Suppressor macrophage treated with lipopolysaccharide for 1 hour (primary cell): ENCODE results near the gene ARHGEF2.
"Not testable (repeated sequence)": the region's sequence is repeated elsewhere in the genome, so short reads cannot be mapped to it uniquely, and the experiment has no call there.

Experiments
- DNase-seq, 3 donors: peaks; one replicate each; pipeline ENCODE4 v3.0.0-alpha.2; 2020 to 2022

ARHGEF2 gene

GRCh38 chr1:155942578-155943141 lies 35.7 kb downstream of the ARHGEF2 start:
- no peak for DNase-seq

- DNase-seq, result no peak
These were observed 36.4 kb downstream of the ARHGEF2 start for GRCh38 chr1:155941845-155942531.

GRCh38 chr1:155940993-155941844 lies 37.1 kb downstream of the ARHGEF2 start, which contains the start of gene RXFP4:
TSS of gene RXFP4 (plus strand) at chr1:155941638. CDS start at chr1:155941710, 72 bp downstream.
- peak in 2 of 3 donors; percentile 35 to 54 for DNase-seq

- DNase-seq, result peak; percentile 57 to 64 (median 63)
These were observed 37.8 kb downstream of the ARHGEF2 start for GRCh38 chr1:155940482-155940992.

- DNase-seq, result peak; percentile 58 to 67 (median 65)
These were observed 40.1 kb downstream of the ARHGEF2 start for GRCh38 chr1:155938220-155938627.

GRCh38 chr1:155934936-155935590 lies 43.3 kb downstream of the ARHGEF2 start:
- DNase-seq, result no peak

GRCh38 chr1:155934097-155934935 lies 44.0 kb downstream of the ARHGEF2 start, which contains the start of gene KHDC4:
TSS of gene KHDC4 (minus strand) at chr1:155934413. CDS start at chr1:155934373, 40 bp downstream.
- DNase-seq, result peak; percentile 97 to 99 (median 99)

- no peak for DNase-seq
These were observed 44.7 kb downstream of the ARHGEF2 start for GRCh38 chr1:155933591-155934096.

GRCh38 chr1:155932487-155932886 lies 45.9 kb downstream of the ARHGEF2 start:
- DNase-seq, result no peak

- no peak for DNase-seq
These were observed 46.3 kb downstream of the ARHGEF2 start for GRCh38 chr1:155932081-155932480.

- DNase-seq, result no peak
These were observed 46.9 kb downstream of the ARHGEF2 start for GRCh38 chr1:155931332-155932038.

GRCh38 chr1:155930725-155931124 lies 47.6 kb downstream of the ARHGEF2 start:
- DNase-seq, result not testable (repeated sequence)

GRCh38 chr1:155929057-155929456 lies 49.3 kb downstream of the ARHGEF2 start:
- no peak for DNase-seq

GRCh38 chr1:155925506-155925905 lies 52.8 kb downstream of the ARHGEF2 start:
- no peak for DNase-seq

- DNase-seq, result no peak
These were observed 57.6 kb downstream of the ARHGEF2 start for GRCh38 chr1:155920717-155921116.

GRCh38 chr1:155919801-155920200 lies 58.5 kb downstream of the ARHGEF2 start:
- no peak for DNase-seq

GRCh38 chr1:155918660-155919059 lies 59.7 kb downstream of the ARHGEF2 start:
- DNase-seq, result no peak

- no peak for DNase-seq
These were observed 64.2 kb downstream of the ARHGEF2 start for GRCh38 chr1:155913969-155914757.

GRCh38 chr1:155912056-155912536 lies 66.3 kb downstream of the ARHGEF2 start:
- no peak for DNase-seq
